Measurements from ENCODE around the gene VIPAS39.

DNA sequence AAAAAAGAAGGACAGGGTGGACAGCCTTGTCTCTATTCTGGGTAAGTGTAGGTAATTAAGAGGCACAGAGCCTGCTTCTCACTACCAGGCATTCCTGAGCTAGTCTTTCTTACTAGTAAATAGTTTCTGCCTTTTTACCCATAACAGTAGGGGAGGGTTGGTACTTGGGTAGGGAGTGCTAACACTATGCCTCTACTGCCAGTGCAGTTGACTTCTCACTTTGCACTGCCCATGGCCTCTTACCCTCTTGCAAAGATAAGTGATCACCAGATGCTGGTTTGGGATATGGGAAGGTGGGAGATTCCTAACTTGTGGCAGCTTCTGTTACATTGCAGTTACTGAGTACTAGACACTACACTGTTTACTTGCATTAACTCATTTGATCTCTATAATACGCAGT is 12.1 kb upstream of the VIPAS39 start:
- TF ChIP-seq POLR2A (IDR thresholded peaks at IDR 0.05; ENCODE audit: low read depth, low read length), result peak; percentile 27; the same call in 1 of the 2 replicates
- no peak for TF ChIP-seq PAX5 (IDR thresholded peaks at IDR 0.05; ENCODE audit: insufficient read depth, low read length, severe bottlenecking)
- no peak for TF ChIP-seq POU2F2 (IDR thresholded peaks at IDR 0.05; ENCODE audit: low read depth, low read length)
- no peak for TF ChIP-seq POLR2AphosphoS5 (IDR thresholded peaks at IDR 0.05; ENCODE audit: low read depth, low read length)
- TF ChIP-seq TAF1 (IDR thresholded peaks at IDR 0.05; ENCODE audit: low read depth, low read length), result no peak
- no peak for TF ChIP-seq SPI1 (IDR thresholded peaks at IDR 0.05; ENCODE audit: low read depth, low read length)
